ENCODE data around the gene PGA4.
"Not testable (repeated sequence)": the region's sequence is repeated elsewhere in the genome, so short reads cannot be mapped to it uniquely, and the experiment has no call there.

PGA4 gene

GRCh38 chr11:61222047-61222446 is at the start of gene PGA4:
TSS of gene PGA4 (plus strand) at chr11:61222347. CDS start at chr11:61222401, 54 bp downstream.
- DNase-seq; in situ Hi-C loops (cut with MboI; ENCODE audit: low pct_unique_long_range_greater_than_20kb, low sequenced_read_pairs): not testable (repeated sequence)

- peak; percentile 19 for DNase-seq
- in situ Hi-C loops (cut with MboI; ENCODE audit: low pct_unique_long_range_greater_than_20kb, low sequenced_read_pairs), result no loop called here
Measured at GRCh38 chr11:61172356-61172755, 49.8 kb upstream of the PGA4 start.

- in situ Hi-C loops (cut with MboI; ENCODE audit: low pct_unique_long_range_greater_than_20kb, low sequenced_read_pairs), result no loop called here
- no peak for DNase-seq
Measured at GRCh38 chr11:61172888-61173287, 49.3 kb upstream of the PGA4 start.

- DNase-seq, result peak; percentile 41
Measured at GRCh38 chr11:61173456-61173855, 48.7 kb upstream of the PGA4 start.

GRCh38 chr11:61174273-61174672 is 47.9 kb upstream of the PGA4 start:
- in situ Hi-C loops (cut with MboI; ENCODE audit: low pct_unique_long_range_greater_than_20kb, low sequenced_read_pairs), result no loop called here
- DNase-seq, result no peak

More at GRCh38 chr11:61173456-61173855, 48.7 kb upstream of the PGA4 start:
- in situ Hi-C loops (cut with MboI; ENCODE audit: low pct_unique_long_range_greater_than_20kb, low sequenced_read_pairs), result no loop called here

GRCh38 chr11:61174949-61175348 is 47.2 kb upstream of the PGA4 start:
- in situ Hi-C loops (cut with MboI; ENCODE audit: low pct_unique_long_range_greater_than_20kb, low sequenced_read_pairs), result loop anchor here (25.0 kb wide), 1 partner anchor 463 kb away; the partner anchor contains the start of gene MS4A18
- no peak for DNase-seq

- DNase-seq, result no peak
- in situ Hi-C loops (cut with MboI; ENCODE audit: low pct_unique_long_range_greater_than_20kb, low sequenced_read_pairs), result loop anchor here (25.0 kb wide), 1 partner anchor 464 kb away; the partner anchor contains the start of gene MS4A18
Measured at GRCh38 chr11:61176446-61176845, 45.7 kb upstream of the PGA4 start.

- in situ Hi-C loops (cut with MboI; ENCODE audit: low pct_unique_long_range_greater_than_20kb, low sequenced_read_pairs), result loop anchor here (25.0 kb wide), 1 partner anchor 468 kb away; the partner anchor contains the start of gene MS4A18
- not testable (repeated sequence) for DNase-seq
Measured at GRCh38 chr11:61180205-61180604, 41.9 kb upstream of the PGA4 start.

GRCh38 chr11:61181489-61181888 is 40.7 kb upstream of the PGA4 start:
- DNase-seq, result no peak
- in situ Hi-C loops (cut with MboI; ENCODE audit: low pct_unique_long_range_greater_than_20kb, low sequenced_read_pairs), result loop anchor here (25.0 kb wide), 1 partner anchor 469 kb away; the partner anchor contains the start of gene MS4A18

- in situ Hi-C loops (cut with MboI; ENCODE audit: low pct_unique_long_range_greater_than_20kb, low sequenced_read_pairs), result loop anchor here (25.0 kb wide), 1 partner anchor 471 kb away; the partner anchor contains the start of gene MS4A18
- no peak for DNase-seq
Measured at GRCh38 chr11:61183645-61184044, 38.5 kb upstream of the PGA4 start.

- DNase-seq, result no peak
- in situ Hi-C loops (cut with MboI; ENCODE audit: low pct_unique_long_range_greater_than_20kb, low sequenced_read_pairs), result loop anchor here (25.0 kb wide), 1 partner anchor 474 kb away; the partner anchor contains the start of gene MS4A18
Measured at GRCh38 chr11:61186504-61186903, 35.6 kb upstream of the PGA4 start.

- DNase-seq, result peak; percentile 83
- in situ Hi-C loops (cut with MboI; ENCODE audit: low pct_unique_long_range_greater_than_20kb, low sequenced_read_pairs), result loop anchor here (25.0 kb wide), 1 partner anchor 475 kb away; the partner anchor contains the start of gene MS4A18
Measured at GRCh38 chr11:61187505-61188130, 34.5 kb upstream of the PGA4 start.

GRCh38 chr11:61189933-61190332 is 32.2 kb upstream of the PGA4 start:
- in situ Hi-C loops (cut with MboI; ENCODE audit: low pct_unique_long_range_greater_than_20kb, low sequenced_read_pairs), result loop anchor here (25.0 kb wide), 1 partner anchor 478 kb away; the partner anchor contains the start of gene MS4A18
- DNase-seq, result no peak

- in situ Hi-C loops (cut with MboI; ENCODE audit: low pct_unique_long_range_greater_than_20kb, low sequenced_read_pairs), result loop anchor here (25.0 kb wide), 1 partner anchor 481 kb away; the partner anchor contains the start of gene MS4A18
- DNase-seq, result no peak
Measured at GRCh38 chr11:61193596-61193995, 28.6 kb upstream of the PGA4 start.

GRCh38 chr11:61194169-61194671 is 27.9 kb upstream of the PGA4 start:
- in situ Hi-C loops (cut with MboI; ENCODE audit: low pct_unique_long_range_greater_than_20kb, low sequenced_read_pairs), result loop anchor here (25.0 kb wide), 1 partner anchor 482 kb away; the partner anchor contains the start of gene MS4A18

GRCh38 chr11:61194981-61195695 is 27.0 kb upstream of the PGA4 start:
- DNase-seq, result no peak
- in situ Hi-C loops (cut with MboI; ENCODE audit: low pct_unique_long_range_greater_than_20kb, low sequenced_read_pairs), result loop anchor here (25.0 kb wide), 1 partner anchor 483 kb away; the partner anchor contains the start of gene MS4A18

More at GRCh38 chr11:61194169-61194671, 27.9 kb upstream of the PGA4 start:
- DNase-seq, result no peak

GRCh38 chr11:61195719-61196118 is 26.4 kb upstream of the PGA4 start:
- in situ Hi-C loops (cut with MboI; ENCODE audit: low pct_unique_long_range_greater_than_20kb, low sequenced_read_pairs), result loop anchor here (25.0 kb wide), 1 partner anchor 483 kb away; the partner anchor contains the start of gene MS4A18
- DNase-seq, result no peak

GRCh38 chr11:61198361-61198760 is 23.8 kb upstream of the PGA4 start:
- DNase-seq, result no peak
- in situ Hi-C loops (cut with MboI; ENCODE audit: low pct_unique_long_range_greater_than_20kb, low sequenced_read_pairs), result loop anchor here (25.0 kb wide), 1 partner anchor 486 kb away; the partner anchor contains the start of gene MS4A18

- in situ Hi-C loops (cut with MboI; ENCODE audit: low pct_unique_long_range_greater_than_20kb, low sequenced_read_pairs), result loop anchor here (25.0 kb wide), 1 partner anchor 487 kb away; the partner anchor contains the start of gene MS4A18
Measured at GRCh38 chr11:61198948-61199523, 23.1 kb upstream of the PGA4 start.

More at GRCh38 chr11:61198948-61199523, 23.1 kb upstream of the PGA4 start:
- no peak for DNase-seq

Data from KBM-7 (cell line).